AG04450 (cell line): ENCODE results near the gene IGF2BP3. TPM values are rescaled to one million over a fixed set of nuclear protein-coding genes. Genes with fewer than 3 reads are reported as not detected.

ENCODE experiments used
- CTCF ChIA-PET: fragments of 300-600, 350-600 bp; formaldehyde crosslinking; extraction: SDS; loops from one replicate; lab custom pipeline; 2022; ENCODE audit warnings: antibody characterized with exemption, inconsistent platforms; lab: Charles Lee
- POLR2A ChIA-PET: fragments of 350-600 bp; formaldehyde crosslinking; extraction: SDS; loops from one replicate; lab custom pipeline; 2021; ENCODE audit warnings: antibody characterized with exemption, inconsistent platforms; lab: Yijun Ruan, JAX
- DNase-seq: peaks from one replicate; pipeline ENCODE4 v3.0.0-alpha.2; 2011; ENCODE audit warnings: low read depth, low spot score
- H3K27ac ChIP-seq: one replicate; pipeline ENCODE4 v1.5.1; 2012; ENCODE audit warnings: low read depth, low read length, control low read depth
- H3K27me3 ChIP-seq: one replicate; pipeline ENCODE4 v1.6.0; 2012; ENCODE audit warnings: low read length; ENCODE audit not compliant: control insufficient read depth, insufficient read depth
- H3K4me3 ChIP-seq: 2 replicates; pipeline ENCODE4 v1.5.1; 2011; ENCODE audit warnings: mild to moderate bottlenecking, low read depth, low read length, control low read depth
- H3K9me3 ChIP-seq: 2 replicates; pipeline ENCODE4 v1.5.1; 2012; ENCODE audit warnings: low read length; ENCODE audit not compliant: control insufficient read depth, insufficient read depth
- polyA plus RNA-seq: library from polyadenylated mRNA; depleted of rRNA; stranded (reverse); fragments of >200 nt; gene quantifications from 2 replicates; pipeline ENCODE4 v1.2.3, GENCODE V29; 2011; rRNA removed
- small RNA-seq: library from RNA; depleted of rRNA; stranded (forward); fragments of <200 nt; gene quantifications from one replicate; pipeline ENCODE3, GENCODE V24; 2012; ENCODE audit warnings: low read depth; ENCODE audit not compliant: insufficient read length
- TF ChIP-seq, protein P1 (sequence below): IDR thresholded peaks from 2 replicates; pipeline ENCODE4 v1.5.1; 2011; ENCODE audit warnings: low read depth, low read length, control low read depth, inconsistent platforms

Gene IGF2BP3
- polyA plus RNA-seq, 1 experiment, result 98.2 TPM

GRCh38 chr7:23264916-23265458, 205.3 kb downstream of the IGF2BP3 start:
- Histone ChIP-seq H3K27me3 (peaks cover 19% of the 10 kb centered on the region), H3K4me3 (no peak overlapping the region), H3K9me3 (no peaks in the 10 kb centered on the region), H3K27ac (no peak overlapping the region)
- POLR2A ChIA-PET, result no interaction called here
- TF ChIP-seq, protein P1, sequence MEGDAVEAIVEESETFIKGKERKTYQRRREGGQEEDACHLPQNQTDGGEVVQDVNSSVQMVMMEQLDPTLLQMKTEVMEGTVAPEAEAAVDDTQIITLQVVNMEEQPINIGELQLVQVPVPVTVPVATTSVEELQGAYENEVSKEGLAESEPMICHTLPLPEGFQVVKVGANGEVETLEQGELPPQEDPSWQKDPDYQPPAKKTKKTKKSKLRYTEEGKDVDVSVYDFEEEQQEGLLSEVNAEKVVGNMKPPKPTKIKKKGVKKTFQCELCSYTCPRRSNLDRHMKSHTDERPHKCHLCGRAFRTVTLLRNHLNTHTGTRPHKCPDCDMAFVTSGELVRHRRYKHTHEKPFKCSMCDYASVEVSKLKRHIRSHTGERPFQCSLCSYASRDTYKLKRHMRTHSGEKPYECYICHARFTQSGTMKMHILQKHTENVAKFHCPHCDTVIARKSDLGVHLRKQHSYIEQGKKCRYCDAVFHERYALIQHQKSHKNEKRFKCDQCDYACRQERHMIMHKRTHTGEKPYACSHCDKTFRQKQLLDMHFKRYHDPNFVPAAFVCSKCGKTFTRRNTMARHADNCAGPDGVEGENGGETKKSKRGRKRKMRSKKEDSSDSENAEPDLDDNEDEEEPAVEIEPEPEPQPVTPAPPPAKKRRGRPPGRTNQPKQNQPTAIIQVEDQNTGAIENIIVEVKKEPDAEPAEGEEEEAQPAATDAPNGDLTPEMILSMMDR, result no peak
- CTCF ChIA-PET, result interaction anchor here (1.1 to 6.6 kb wide), 3 partner anchors 7 to 256 kb away, joined by 3 to 101 read pairs (median 4); no protein-coding TSS in a partner anchor
- DNase-seq, result no peak

DNA sequence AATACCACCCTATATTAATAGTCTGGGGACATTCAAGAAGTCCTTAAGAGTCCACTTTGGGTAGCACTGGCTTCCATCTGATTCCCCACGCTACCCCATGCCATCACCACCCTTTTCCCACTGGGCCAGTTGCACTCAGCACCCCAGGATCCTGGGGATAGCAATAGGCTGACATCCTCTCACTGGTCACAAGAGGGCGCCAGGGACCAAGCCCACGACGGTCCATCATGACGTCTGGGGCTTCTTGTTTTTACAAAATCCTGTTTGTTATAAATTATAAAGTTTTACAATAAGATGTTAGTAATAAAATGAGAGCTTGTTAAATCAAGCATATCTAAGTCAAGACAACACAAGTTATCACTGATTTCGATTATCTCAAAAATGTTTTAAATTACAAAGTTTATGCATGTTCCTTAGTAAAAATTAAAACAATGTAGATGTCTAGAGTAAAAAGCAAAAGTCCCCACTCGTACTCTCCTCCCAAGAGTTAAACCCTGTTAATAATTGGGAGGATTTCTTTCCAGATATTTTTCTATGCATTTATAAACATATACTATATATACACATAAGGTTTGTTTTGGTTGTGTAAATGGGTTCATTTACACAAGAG, 208.3 kb downstream of the IGF2BP3 start:
- TF ChIP-seq, protein P1, result peak; percentile 96
- CTCF ChIA-PET, result interaction anchor here (0.5 to 6.6 kb wide), 58 partner anchors 9 to 453 kb away, joined by 3 to 101 read pairs (median 4); partner anchors contain the start of gene GPNMB
- DNase-seq, result peak; percentile 33
- POLR2A ChIA-PET, result no interaction called here
- Histone ChIP-seq H3K9me3 (no peaks in the 10 kb centered on the region), H3K4me3 (no peak overlapping the region), H3K27ac (no peak overlapping the region), H3K27me3 (peaks cover 15% of the 10 kb centered on the region)

DNA sequence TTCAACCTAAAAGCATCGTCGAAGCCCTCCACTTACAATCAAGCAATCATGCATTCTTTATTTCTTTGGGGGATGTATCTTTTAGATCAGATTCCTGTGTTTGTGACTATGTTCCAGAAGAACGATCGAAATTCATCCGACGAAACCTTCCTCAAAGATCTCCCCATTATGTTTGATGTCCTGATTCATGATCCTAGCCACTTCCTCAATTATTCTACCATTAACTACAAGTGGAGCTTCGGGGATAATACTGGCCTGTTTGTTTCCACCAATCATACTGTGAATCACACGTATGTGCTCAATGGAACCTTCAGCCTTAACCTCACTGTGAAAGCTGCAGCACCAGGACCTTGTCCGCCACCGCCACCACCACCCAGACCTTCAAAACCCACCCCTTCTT, 209.9 kb downstream of the IGF2BP3 start:
- TF ChIP-seq, protein P1, result no peak
- H3K27me3 ChIP-seq, result peaks cover 19% of the 10 kb centered on the region
- H3K4me3 ChIP-seq, result no peak overlapping the region
- DNase-seq, result no peak
- ChIA-PET POLR2A (no interaction called here), CTCF (interaction anchor here (3.4 to 6.6 kb wide), 3 partner anchors 12 to 174 kb away, joined by 19 to 101 read pairs (median 20); no protein-coding TSS in a partner anchor)
- no peaks in the 10 kb centered on the region for H3K9me3 ChIP-seq
- no peak overlapping the region for H3K27ac ChIP-seq

Small RNA genes within 50 kb of the gene (small RNA-seq; reads per million reads assigned to genes)
- gene AC079780.1 (not detected), gene RF00019 (not detected), gene RNU7-143P (not detected), gene SNORD65C (not detected)

Other genes with a start within 250 kb of the IGF2BP3 start
- gene GPNMB, start 223.7 kb downstream of the IGF2BP3 start, polyA plus RNA-seq, result 4.5 and 6.8 TPM in 2 replicates
- 66.8 and 82.2 TPM in 2 replicates for gene MALSU1, start 171.2 kb downstream of the IGF2BP3 start, polyA plus RNA-seq
- 64.6 and 78.8 TPM in 2 replicates for gene TRA2A, start 61.5 kb upstream of the IGF2BP3 start, polyA plus RNA-seq
- 5.7 and 7.6 TPM in 2 replicates for gene CCDC126, start 126.9 kb upstream of the IGF2BP3 start, polyA plus RNA-seq
- gene FAM221A, start 209.7 kb upstream of the IGF2BP3 start, polyA plus RNA-seq, result 3.1 and 3.5 TPM in 2 replicates
- 0.04 and 0.09 TPM in 2 replicates for gene STK31, start 239.7 kb upstream of the IGF2BP3 start, polyA plus RNA-seq